Mucosa of descending colon (tissue), 3 donors: Measurements from ENCODE around the gene NKIRAS1. TPM values are rescaled to one million over a fixed set of nuclear protein-coding genes. Genes with fewer than 3 reads are reported as not detected.

Experiments used
- ATAC-seq: fragments of 200-7000 bp; cut with Tn5 transposase; one replicate; pipeline ENCODE4 v1.9.1; 2020; ENCODE audit warnings: mild to moderate bottlenecking, moderate library complexity
- DNase-seq, 3 donors: peaks; one replicate each; pipeline ENCODE4 v3.0.0-alpha.2; 2020
- H3K36me3 ChIP-seq: fragments of 200-600 bp; one replicate; pipeline ENCODE4 v1.8.0; 2021; ENCODE audit warnings: low read depth, mild to moderate bottlenecking
- H3K4me1 ChIP-seq: fragments of 200-600 bp; one replicate; pipeline ENCODE4 v1.8.0; 2021; ENCODE audit warnings: low read depth, mild to moderate bottlenecking
- H3K4me3 ChIP-seq: fragments of 200-600 bp; one replicate; pipeline ENCODE4 v1.8.0; 2021; ENCODE audit warnings: mild to moderate bottlenecking
- H3K9me3 ChIP-seq: fragments of 200-600 bp; one replicate; pipeline ENCODE4 v1.8.0; 2021; ENCODE audit warnings: mild to moderate bottlenecking
- CTCF ChIP-seq: fragments of 200-600 bp; IDR thresholded peaks from one replicate; pipeline ENCODE4 v1.8.0; 2022; ENCODE audit warnings: antibody characterized with exemption, mild to moderate bottlenecking
- intact Hi-C, 2 donors: fragments of 100-400 bp; cut with DNase I in 1 of 2; cut with micrococcal nuclease in 1 of 2; formaldehyde crosslinking; loops; one replicate each; pipeline versions ENCODE4 v1.11.0 to v1.11.1; 2022; cut with DNase I, micrococcal nuclease
- total RNA-seq, 3 donors: library from RNA; stranded (reverse); fragmentation: NEBNext Ultra II Directional in 2 of 3; extraction: Animal tissue kit (Norgen Biotek cat#: 25700) in 2 of 3; gene quantifications; one replicate each; pipeline versions ENCODE4 v1.2.1 to v1.2.4, GENCODE V29; 2021 to 2023
- donor health status: DM: no; HTN: no; CAD: no; lungs with moderate emphysema.
- donor health status: DM: no; HTN: no; CAD: no.
- donor health status: DM: no; HTN: yes; CAD: no.

The NKIRAS1 gene
- total RNA-seq, 3 donors from 2014 or later, result 3.5 to 15.0 (median 5.3) TPM

GRCh38 chr3:23940775-23941174, 24.0 kb upstream of the NKIRAS1 start:
- peaks cover 4% of the 10 kb centered on the region for H3K4me1 ChIP-seq
- ATAC-seq (no peak), DNase-seq (no peak)
- peaks cover 1% of the 10 kb centered on the region for H3K36me3 ChIP-seq
- H3K9me3 ChIP-seq, result no peaks in the 10 kb centered on the region
- intact Hi-C loops, result no loop called here
- H3K4me3 ChIP-seq, result no peak overlapping the region
- TF ChIP-seq CTCF, result no peak

DNA sequence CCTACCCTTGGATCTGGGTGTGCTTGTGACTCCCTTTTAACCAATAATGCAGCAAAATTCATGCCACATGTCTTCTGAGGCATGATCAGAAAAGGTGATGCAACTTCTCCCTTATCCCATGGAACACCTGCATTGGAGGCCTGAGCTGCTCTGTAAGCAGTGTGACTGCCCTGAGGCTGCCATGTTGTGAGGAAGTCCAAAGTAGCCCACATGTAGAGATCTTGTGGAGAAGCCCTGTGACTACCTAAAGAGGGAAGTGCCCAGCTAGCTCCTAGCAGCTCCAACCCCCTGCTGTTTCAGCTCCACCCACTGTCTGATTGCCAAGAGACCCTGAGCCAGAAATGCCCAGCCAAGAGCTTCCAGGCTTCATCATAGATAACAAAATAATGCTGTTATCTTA, 21.9 kb upstream of the NKIRAS1 start:
- H3K9me3 ChIP-seq, result no peaks in the 10 kb centered on the region
- H3K4me3 ChIP-seq, result no peak overlapping the region
- no peaks in the 10 kb centered on the region for H3K36me3 ChIP-seq
- no peak for TF ChIP-seq CTCF
- intact Hi-C loops, result no loop called here
- DNase-seq (no peak), ATAC-seq (no peak)
- H3K4me1 ChIP-seq, result no peaks in the 10 kb centered on the region

- intact Hi-C loops, result no loop called here
- no peaks in the 10 kb centered on the region for H3K36me3 ChIP-seq
- DNase-seq (no peak), ATAC-seq (no peak)
- no peaks in the 10 kb centered on the region for H3K9me3 ChIP-seq
- H3K4me1 ChIP-seq, result no peaks in the 10 kb centered on the region
- H3K4me3 ChIP-seq, result no peak overlapping the region
- TF ChIP-seq CTCF, result no peak
Measured at GRCh38 chr3:23937296-23937695, 20.5 kb upstream of the NKIRAS1 start.

DNA sequence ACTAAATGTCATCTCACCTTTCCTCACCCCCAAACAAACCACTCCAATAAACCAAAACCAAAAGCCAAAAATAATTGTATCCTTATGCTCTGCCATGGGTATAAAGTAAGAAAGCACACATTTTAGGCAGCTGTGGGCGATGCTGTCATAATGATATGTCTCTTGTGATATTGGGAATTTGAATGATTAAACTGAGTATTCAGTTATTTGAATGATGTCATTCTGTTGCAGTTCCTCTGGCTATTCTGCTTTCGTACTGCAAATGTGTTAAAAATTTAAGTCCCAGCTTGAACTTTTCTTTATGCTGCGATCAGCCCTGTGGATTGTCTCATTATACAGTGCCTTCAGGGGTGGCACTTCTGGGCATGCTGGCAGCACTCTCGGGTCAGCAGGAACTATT, 17.5 kb upstream of the NKIRAS1 start:
- Histone ChIP-seq H3K4me3 (no peak overlapping the region), H3K36me3 (no peaks in the 10 kb centered on the region), H3K9me3 (no peaks in the 10 kb centered on the region), H3K4me1 (no peaks in the 10 kb centered on the region)
- no peak for TF ChIP-seq CTCF
- ATAC-seq (no peak), DNase-seq (no peak)
- intact Hi-C loops, result no loop called here

DNA sequence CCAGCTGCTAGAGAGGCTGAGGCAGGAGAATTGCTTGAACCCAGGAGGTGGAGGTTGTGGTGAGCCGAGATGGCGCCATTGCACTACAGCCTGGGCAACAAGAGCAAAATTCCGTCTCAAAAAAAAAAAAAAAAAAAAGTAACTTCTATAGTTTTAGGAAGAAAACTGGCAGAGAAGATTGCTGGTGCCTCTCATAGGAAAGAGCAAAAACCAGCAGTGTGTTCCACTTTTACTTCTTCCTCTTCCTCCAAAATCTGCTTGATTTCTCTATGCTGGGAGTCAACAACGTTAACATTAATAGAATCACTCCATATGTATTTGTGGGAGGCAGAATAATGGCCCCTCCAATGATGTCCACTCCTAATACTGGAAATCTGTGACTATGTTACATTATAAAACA, 15.8 kb upstream of the NKIRAS1 start:
- TF ChIP-seq CTCF, result no peak
- Histone ChIP-seq H3K9me3 (no peaks in the 10 kb centered on the region), H3K36me3 (no peaks in the 10 kb centered on the region), H3K4me1 (no peaks in the 10 kb centered on the region), H3K4me3 (no peak overlapping the region)
- intact Hi-C loops, result no loop called here
- DNase-seq, result no peak
- no peak for ATAC-seq

DNA sequence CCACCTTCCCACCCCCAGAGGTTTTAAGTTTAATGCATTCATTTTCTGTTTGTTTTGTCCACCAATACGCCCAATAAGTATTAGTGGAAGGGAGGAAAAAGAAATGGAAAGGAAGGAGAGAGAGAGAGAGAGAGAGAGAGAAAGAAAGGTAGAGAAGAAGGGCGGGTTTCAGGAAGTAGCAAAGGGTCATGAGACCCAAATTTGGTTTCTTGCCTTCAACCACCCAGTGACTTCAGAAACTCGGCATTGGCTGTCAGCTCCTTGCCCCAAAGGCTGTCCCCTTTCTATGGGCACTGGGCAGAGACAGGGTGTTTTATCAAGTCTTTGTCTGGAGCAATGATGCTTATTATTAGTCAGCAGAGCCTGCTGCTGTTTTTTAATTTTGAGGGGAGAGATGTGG, 14.8 kb upstream of the NKIRAS1 start:
- ATAC-seq (no peak), DNase-seq (no peak)
- no peak overlapping the region for H3K4me3 ChIP-seq
- intact Hi-C loops, result no loop called here
- no peaks in the 10 kb centered on the region for H3K36me3 ChIP-seq
- no peaks in the 10 kb centered on the region for H3K9me3 ChIP-seq
- no peak for TF ChIP-seq CTCF
- no peaks in the 10 kb centered on the region for H3K4me1 ChIP-seq
